Endothelial cell of umbilical vein (primary cell): ENCODE data around the gene CDK17. TPM values are rescaled to one million over a fixed set of nuclear protein-coding genes. Genes with fewer than 3 reads are reported as not detected.
A peak's percentile ranks its signal among the peaks of the same experiment; 100 is the strongest.

Experiments
- BruUV-seq: library from RNA; stranded (reverse); fragments of 400-500 nt; replicated peaks from 2 replicates; lab custom pipeline; 2021; lab: Mats Ljungman, UMichigan
- CTCF ChIA-PET: fragments of 300-600, 350-600 bp; sonication (Branson Sonifier 250); formaldehyde crosslinking; loops from one replicate; lab custom pipeline; 2021; ENCODE audit warnings: antibody characterized with exemption, inconsistent platforms; lab: Charles Lee
- POLR2A ChIA-PET: fragments of 300-600, 350-600 bp; sonication (Branson Sonifier 250); formaldehyde crosslinking; loops from one replicate; lab custom pipeline; 2021; ENCODE audit warnings: antibody characterized with exemption, inconsistent platforms; lab: Charles Lee
- DNase-seq: peaks from one replicate; pipeline ENCODE4 v3.0.0-alpha.2; 2011; ENCODE audit warnings: low read depth, low spot score
- FAIRE-seq: peaks from 2 replicates; lab custom pipeline; 2011; peaks lifted over from hg19 to GRCh38; lab: Jason Lieb, UNC
- H2AFZ ChIP-seq: 2 replicates; pipeline ENCODE4 v1.6.0; 2012; ENCODE audit warnings: low read depth, low read length, control low read depth, inconsistent platforms
- H3K27ac ChIP-seq: 2 replicates; pipeline ENCODE4 v1.5.1; 2011; ENCODE audit warnings: low read depth, mild to moderate bottlenecking, control low read depth, low read length, moderate library complexity; ENCODE audit not compliant: insufficient read depth
- H3K27me3 ChIP-seq, 2 experiments: 2 replicates each; pipeline versions ENCODE4 v1.6.0 to v1.6.1; 2011; ENCODE audit warnings: low read length in 2 of 2, mixed read lengths in 1 of 2; ENCODE audit not compliant: control insufficient read depth in 2 of 2, insufficient read depth in 2 of 2
- H3K36me3 ChIP-seq, 2 experiments: 2 replicates in 1 of 2; 3 replicates in 1 of 2; pipeline ENCODE4 v1.5.1; 2011; ENCODE audit warnings: low read length in 2 of 2, mild to moderate bottlenecking in 1 of 2, moderate library complexity in 1 of 2; ENCODE audit not compliant: control insufficient read depth in 2 of 2, insufficient read depth in 2 of 2; ENCODE audit errors: extremely low read depth in 1 of 2
- H3K4me1 ChIP-seq: 3 replicates; pipeline ENCODE4 v1.5.1; 2011; ENCODE audit warnings: mild to moderate bottlenecking, low read length; ENCODE audit not compliant: control insufficient read depth, insufficient read depth; ENCODE audit errors: extremely low read depth
- H3K4me2 ChIP-seq: 2 replicates; pipeline ENCODE4 v1.6.1; 2011; ENCODE audit warnings: low read length, control low read depth, mixed read lengths; ENCODE audit not compliant: insufficient read depth
- H3K4me3 ChIP-seq, 3 experiments: fragments of 200-600 bp in 1 of 3; sonication (generic), shearing (Covaris generic) in 1 of 3; replicated peaks in 1 of 3; 2 replicates each; pipeline ENCODE4 v1.5.1; 2011 to 2016; ENCODE audit warnings: control low read depth in 3 of 3, low read length in 3 of 3, mild to moderate bottlenecking in 2 of 3, inconsistent platforms in 1 of 3, low read depth in 1 of 3, moderate library complexity in 1 of 3; ENCODE audit not compliant: insufficient read depth in 1 of 3
- H3K79me2 ChIP-seq: 2 replicates; pipeline ENCODE4 v1.6.0; 2012; ENCODE audit warnings: low read length, inconsistent platforms; ENCODE audit not compliant: control insufficient read depth, insufficient read depth
- H3K9ac ChIP-seq: replicated peaks from 2 replicates; pipeline ENCODE3; 2011; ENCODE audit warnings: low read length, control low read depth; ENCODE audit not compliant: insufficient read depth; ENCODE audit errors: extremely low read depth
- H3K9me1 ChIP-seq: replicated peaks from 3 replicates; pipeline ENCODE4 v1.6.0; 2011; ENCODE audit warnings: mild to moderate bottlenecking, low read length; ENCODE audit not compliant: control insufficient read depth, insufficient read depth; ENCODE audit errors: extremely low read depth
- H3K9me3 ChIP-seq: replicated peaks from 2 replicates; pipeline ENCODE4 v1.5.1; 2012; ENCODE audit warnings: low read length, inconsistent platforms; ENCODE audit not compliant: control insufficient read depth, insufficient read depth
- H4K20me1 ChIP-seq: replicated peaks from 2 replicates; pipeline ENCODE3; 2011; ENCODE audit warnings: mild to moderate bottlenecking, low read length; ENCODE audit not compliant: control insufficient read depth, insufficient read depth; ENCODE audit errors: extremely low read depth
- CTCF ChIP-seq, 2 donors: IDR thresholded peaks; 1 replicate in 1 of 2; 2 replicates in 1 of 2; pipeline ENCODE4 v1.5.1; 2011; ENCODE audit warnings: low read length in 2 of 2, mild to moderate bottlenecking in 2 of 2, moderate library complexity in 2 of 2, control low read depth in 1 of 2, inconsistent platforms in 1 of 2, low read depth in 1 of 2; ENCODE audit not compliant: insufficient read depth in 1 of 2; ENCODE audit errors: extremely low read depth in 1 of 2
- EZH2 ChIP-seq: IDR thresholded peaks from 2 replicates; pipeline ENCODE4 v1.6.1; 2012; ENCODE audit warnings: borderline replicate concordance, low read depth, mild to moderate bottlenecking, moderate library complexity, low read length, inconsistent platforms; ENCODE audit not compliant: severe bottlenecking
- FOS ChIP-seq: IDR thresholded peaks from 2 replicates; pipeline ENCODE4 v1.6.1; 2011; ENCODE audit warnings: mild to moderate bottlenecking, low read length, moderate library complexity, borderline replicate concordance; ENCODE audit not compliant: insufficient read depth
- GATA2 ChIP-seq: IDR thresholded peaks from 2 replicates; pipeline ENCODE4 v1.7.0; 2011; ENCODE audit warnings: low read depth, mild to moderate bottlenecking, moderate library complexity, mixed read lengths, low read length; ENCODE audit not compliant: insufficient read length, insufficient read depth
- JUN ChIP-seq: IDR thresholded peaks from 2 replicates; pipeline ENCODE4 v1.6.1; 2011; ENCODE audit warnings: borderline replicate concordance, low read depth; ENCODE audit not compliant: insufficient read length, insufficient read depth
- MAX ChIP-seq: IDR thresholded peaks from 2 replicates; pipeline ENCODE4 v1.6.1; 2011; ENCODE audit not compliant: insufficient read depth, insufficient read length
- MYC ChIP-seq: IDR thresholded peaks from one replicate; pipeline ENCODE4 v1.6.1; 2011; ENCODE audit warnings: mild to moderate bottlenecking, low read depth, low read length
- POLR2A ChIP-seq: IDR thresholded peaks from 2 replicates; pipeline ENCODE4 v1.6.1; 2012; ENCODE audit warnings: low read depth, mild to moderate bottlenecking, control low read depth, low read length
- POLR2AphosphoS5 ChIP-seq: IDR thresholded peaks from 2 replicates; pipeline ENCODE4 v1.6.1; 2012; ENCODE audit warnings: low read depth, mild to moderate bottlenecking, control low read depth, low read length, moderate library complexity; ENCODE audit not compliant: insufficient read depth
- dilution Hi-C: fragments of 300-500 bp; cut with MboI; formaldehyde crosslinking; loops from one replicate; pipeline ENCODE4 v1.15.0; 2019; ENCODE audit warnings: low sequenced_read_pairs; ENCODE audit not compliant: extremely low pct_ligation_motif_present
- intact Hi-C: fragments of 100-400 bp; cut with micrococcal nuclease; formaldehyde crosslinking; loops from one replicate; pipeline ENCODE4 v1.10.0; 2022
- polyA plus RNA-seq, 4 experiments: library from polyadenylated mRNA; depleted of rRNA in 3 of 4; stranded (reverse) in 3 of 4; unstranded in 1 of 4; fragments of >200 nt; gene quantifications; 2 replicates each; pipeline versions ENCODE4 v1.2.1 to v1.2.3, GENCODE V29; 2011 to 2012; ENCODE audit warnings: missing spikeins in 1 of 4
- total RNA-seq: library from RNA; stranded (reverse); gene quantifications from 2 replicates; pipeline ENCODE4 v1.2.3, GENCODE V29; 2021

CDK17 gene
- total and polyA plus RNA-seq, 2 donors (not counting 3 experiments of a cell fraction or from before 2014, with no cell fraction given): 61.1 to 176 TPM

GRCh38 chr12:96360550-96360949 lies 39.7 kb downstream of the CDK17 start:
- peaks cover 72% of the 10 kb centered on the region for H3K4me1 ChIP-seq
- intact Hi-C loops: no loop called here
- CTCF ChIA-PET: interaction anchor here (0.9 to 2.7 kb wide), 8 partner anchors 8 to 40 kb away, joined by 3 to 9 read pairs (median 4); partner anchors contain the start of gene CDK17
- no peak overlapping the region for H3K4me3 ChIP-seq
- FAIRE-seq (no peak), DNase-seq (no peak)
- POLR2A ChIA-PET: no interaction called here
- no peak for TF ChIP-seq EZH2
- no peak for TF ChIP-seq POLR2A
- TF ChIP-seq POLR2AphosphoS5: no peak
- no peak for TF ChIP-seq JUN
- no peak for TF ChIP-seq MYC
- no peak for TF ChIP-seq MAX
- no peak for TF ChIP-seq FOS
- no peak for TF ChIP-seq CTCF (IDR thresholded peaks at IDR 0.05; ENCODE audit: extremely low read depth in 1 of 2, insufficient read depth in 1 of 2, low read depth in 1 of 2, low read length in 2 of 2)
- no peak for TF ChIP-seq GATA2
- H3K9me3 ChIP-seq: no peaks in the 10 kb centered on the region
- H3K27me3 ChIP-seq: no peaks in the 10 kb centered on the region
- peaks cover 100% of the 10 kb centered on the region for H3K79me2 ChIP-seq
- no peaks in the 10 kb centered on the region for H3K36me3 ChIP-seq
- BruUV-seq: no TSS peak
- H2AFZ ChIP-seq: no peak overlapping the region
- no peaks in the 10 kb centered on the region for H3K9me1 ChIP-seq
- dilution Hi-C loops: no loop called here
- H4K20me1 ChIP-seq: peaks cover 26% of the 10 kb centered on the region
- H3K9ac ChIP-seq: no peak overlapping the region
- H3K27ac ChIP-seq: peak overlapping the region; percentile 55
- H3K4me2 ChIP-seq: no peak overlapping the region
